ENCODE data around the gene POU6F2. TPM values are rescaled to one million over a fixed set of nuclear protein-coding genes. Genes with fewer than 3 reads are reported as not detected.

The POU6F2 gene
- total RNA-seq, 2 donors from 2014 or later, result 5.2 to 6.3 TPM

DNA sequence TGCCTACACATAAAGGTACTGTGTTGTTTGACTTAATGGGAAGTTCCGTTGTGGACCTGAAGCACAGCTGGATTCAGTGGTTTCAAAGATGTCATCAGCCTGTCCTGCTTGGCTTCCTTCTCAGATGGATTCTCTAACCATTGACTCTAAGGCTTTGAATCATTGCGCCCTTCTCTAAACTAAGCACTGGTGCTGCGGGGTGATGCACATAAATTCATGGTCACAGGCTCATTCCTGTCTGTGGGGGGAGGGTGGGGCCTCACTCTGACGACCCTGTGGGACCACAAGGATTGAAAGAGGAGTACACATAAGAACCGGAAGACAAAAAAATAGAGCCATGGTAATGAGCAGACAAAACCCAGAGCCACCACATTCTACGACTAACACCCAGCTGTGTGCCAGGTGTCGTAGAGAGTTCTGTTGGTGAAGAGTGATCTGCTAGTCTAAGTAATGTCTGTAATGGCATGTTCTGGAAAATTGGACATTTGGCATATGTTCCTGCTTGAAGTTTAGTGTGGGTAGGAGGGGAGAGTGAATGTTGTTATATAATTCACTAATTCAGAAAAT, 491.2 kb downstream of the POU6F2 start:
- Histone ChIP-seq H3K4me1 (no peaks in the 10 kb centered on the region), H3K4me3 (no peak overlapping the region), H3K36me3 (replicated peaks in 1 of 2; ENCODE audit: insufficient read depth in 1 of 2, low read depth in 2 of 2) (no peaks in the 10 kb centered on the region), H3K9me3 (no peaks in the 10 kb centered on the region), H3K27ac (no peak overlapping the region), H3K27me3 (no peaks in the 10 kb centered on the region)
- TF ChIP-seq POLR2A (IDR thresholded peaks at IDR 0.05), result no peak
- TF ChIP-seq, protein P1, sequence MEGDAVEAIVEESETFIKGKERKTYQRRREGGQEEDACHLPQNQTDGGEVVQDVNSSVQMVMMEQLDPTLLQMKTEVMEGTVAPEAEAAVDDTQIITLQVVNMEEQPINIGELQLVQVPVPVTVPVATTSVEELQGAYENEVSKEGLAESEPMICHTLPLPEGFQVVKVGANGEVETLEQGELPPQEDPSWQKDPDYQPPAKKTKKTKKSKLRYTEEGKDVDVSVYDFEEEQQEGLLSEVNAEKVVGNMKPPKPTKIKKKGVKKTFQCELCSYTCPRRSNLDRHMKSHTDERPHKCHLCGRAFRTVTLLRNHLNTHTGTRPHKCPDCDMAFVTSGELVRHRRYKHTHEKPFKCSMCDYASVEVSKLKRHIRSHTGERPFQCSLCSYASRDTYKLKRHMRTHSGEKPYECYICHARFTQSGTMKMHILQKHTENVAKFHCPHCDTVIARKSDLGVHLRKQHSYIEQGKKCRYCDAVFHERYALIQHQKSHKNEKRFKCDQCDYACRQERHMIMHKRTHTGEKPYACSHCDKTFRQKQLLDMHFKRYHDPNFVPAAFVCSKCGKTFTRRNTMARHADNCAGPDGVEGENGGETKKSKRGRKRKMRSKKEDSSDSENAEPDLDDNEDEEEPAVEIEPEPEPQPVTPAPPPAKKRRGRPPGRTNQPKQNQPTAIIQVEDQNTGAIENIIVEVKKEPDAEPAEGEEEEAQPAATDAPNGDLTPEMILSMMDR (IDR thresholded peaks at IDR 0.05), result no peak
- ATAC-seq, result no peak
- intact Hi-C loops (cut with DNase I), result loop anchor here (10.0 kb wide), 1 partner anchor 544 kb away; no protein-coding TSS in a partner anchor
- WGBS, 2 donors, result 74 to 79% methylated on average over 7 of the region's 7 CpGs
- DNase-seq, result no peak

DNA sequence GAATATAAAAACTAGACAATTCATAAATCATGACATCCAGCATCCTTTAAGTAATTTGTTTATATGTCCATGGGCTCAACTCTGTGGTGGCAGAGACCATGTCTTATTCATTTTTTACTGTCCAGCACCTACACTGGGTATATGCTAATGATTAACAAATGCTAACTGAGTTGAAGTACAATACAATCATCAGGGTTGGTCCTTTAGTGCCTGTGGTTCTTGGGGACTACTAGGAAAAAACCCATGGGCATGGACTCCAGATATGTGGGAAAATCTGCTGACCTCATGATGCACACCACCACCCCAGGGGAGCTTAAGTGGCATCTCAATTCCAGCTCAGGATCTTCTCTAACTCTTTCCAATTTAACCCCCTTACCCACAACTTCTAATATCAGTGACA, 503.2 kb downstream of the POU6F2 start:
- ATAC-seq (no peak), DNase-seq (no peak)
- TF ChIP-seq, protein P1 (IDR thresholded peaks at IDR 0.05), result no peak
- no peak for TF ChIP-seq POLR2A (IDR thresholded peaks at IDR 0.05)
- Histone ChIP-seq H3K27ac (no peak overlapping the region), H3K4me3 (no peak overlapping the region), H3K4me1 (no peaks in the 10 kb centered on the region), H3K36me3 (replicated peaks in 1 of 2; ENCODE audit: insufficient read depth in 1 of 2, low read depth in 2 of 2) (no peaks in the 10 kb centered on the region), H3K9me3 (no peaks in the 10 kb centered on the region), H3K27me3 (no peaks in the 10 kb centered on the region)
- intact Hi-C loops (cut with DNase I), result no loop called here

DNA sequence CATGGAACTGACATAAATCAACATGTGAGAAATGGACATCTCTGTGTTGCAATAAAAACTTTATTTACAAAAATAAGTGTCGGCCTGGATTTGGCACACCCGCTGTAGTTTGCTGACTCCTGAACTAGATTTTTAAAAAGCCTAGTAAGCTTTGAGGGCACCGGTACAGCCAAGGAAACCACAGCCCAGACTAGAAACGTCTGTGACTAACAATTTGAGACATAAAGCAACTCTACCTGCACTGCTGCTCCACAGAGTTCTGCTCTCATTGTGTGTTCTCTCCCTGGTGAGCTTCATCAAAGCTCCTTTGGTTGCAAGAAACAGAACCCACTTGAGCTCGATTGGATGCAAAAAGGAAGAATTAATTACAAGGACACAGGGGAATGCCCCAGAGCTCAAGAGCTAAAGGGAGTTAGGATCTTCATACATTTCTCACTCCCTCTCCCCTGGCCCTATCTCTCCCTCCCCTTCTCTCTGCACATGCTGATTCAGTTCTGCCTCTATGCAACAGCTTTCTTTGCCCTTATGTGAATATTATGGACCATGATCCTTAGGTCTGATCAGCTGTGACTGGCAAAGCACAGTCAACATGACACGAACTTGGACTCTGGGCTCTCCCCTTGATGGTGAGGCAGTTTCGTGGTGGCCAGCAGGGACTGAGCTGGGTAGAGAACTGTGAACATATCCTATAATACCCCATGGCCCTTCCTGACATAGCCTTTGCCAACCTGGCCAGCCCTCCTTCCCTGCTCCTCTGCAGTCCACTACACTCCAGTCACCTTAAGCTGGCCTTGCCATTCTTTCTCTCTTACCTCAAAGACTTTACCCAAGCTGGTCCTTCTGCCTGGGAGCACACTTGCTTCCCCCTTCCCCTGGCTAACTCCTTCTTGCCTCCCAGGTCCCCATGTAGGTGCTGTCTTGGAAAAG, 511.0 kb downstream of the POU6F2 start:
- intact Hi-C loops (cut with DNase I), result no loop called here
- WGBS, 2 donors, result 44 to 68% methylated on average over 7 of the region's 7 CpGs
- H3K27ac ChIP-seq, result no peak overlapping the region
- DNase-seq (no peak), ATAC-seq (no peak)
- H3K9me3 ChIP-seq, result no peaks in the 10 kb centered on the region
- no peaks in the 10 kb centered on the region for H3K4me1 ChIP-seq
- no peak for TF ChIP-seq POLR2A (IDR thresholded peaks at IDR 0.05)
- TF ChIP-seq, protein P1 (IDR thresholded peaks at IDR 0.05), result no peak
- H3K27me3 ChIP-seq, result no peaks in the 10 kb centered on the region
- no peak overlapping the region for H3K4me3 ChIP-seq
- H3K36me3 ChIP-seq (replicated peaks in 1 of 2; ENCODE audit: insufficient read depth in 1 of 2, low read depth in 2 of 2), result no peaks in the 10 kb centered on the region

DNA sequence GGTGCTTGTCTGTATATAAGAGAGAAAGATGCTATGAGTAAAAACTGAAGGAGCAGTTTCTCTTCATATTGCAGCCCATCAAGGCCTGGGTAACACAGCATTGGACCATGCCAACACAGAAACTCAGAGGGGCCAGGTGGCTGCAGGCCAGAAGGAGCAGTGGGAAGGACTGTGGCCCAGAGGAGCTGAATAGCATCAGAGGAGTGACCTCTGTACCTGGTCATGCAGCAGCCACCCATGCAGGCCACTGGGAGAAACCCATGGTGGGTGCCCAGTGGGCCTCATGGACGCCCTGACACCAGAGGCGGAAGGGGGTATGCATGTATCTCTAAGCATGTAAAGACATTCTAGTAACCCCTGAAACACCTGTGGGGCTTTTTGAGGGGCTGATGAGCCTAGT, 512.6 kb downstream of the POU6F2 start:
- Histone ChIP-seq H3K36me3 (replicated peaks in 1 of 2; ENCODE audit: insufficient read depth in 1 of 2, low read depth in 2 of 2) (no peaks in the 10 kb centered on the region), H3K27me3 (no peaks in the 10 kb centered on the region), H3K27ac (no peak overlapping the region), H3K9me3 (no peaks in the 10 kb centered on the region), H3K4me1 (no peaks in the 10 kb centered on the region), H3K4me3 (no peak overlapping the region)
- TF ChIP-seq POLR2A (IDR thresholded peaks at IDR 0.05), result no peak
- TF ChIP-seq, protein P1 (IDR thresholded peaks at IDR 0.05), result no peak
- intact Hi-C loops (cut with DNase I), result no loop called here
- WGBS, 2 donors, result 95 to 100% methylated on average over 2 of the region's 2 CpGs
- no peak for ATAC-seq
- DNase-seq, result no peak

Measured in body of pancreas (tissue), 4 donors.